Activated naive CD8-positive, alpha-beta T cell treated with anti-CD3 and anti-CD28 coated beads, Interleukin-2, amount 10 ng/mL, durations not matched to agents 7 days and 5 days (primary cell): Measurements from ENCODE around the gene RAD50. TPM values are rescaled to one million over a fixed set of nuclear protein-coding genes. Genes with fewer than 3 reads are reported as not detected.
"Not testable (repeated sequence)": the region's sequence is repeated elsewhere in the genome, so short reads cannot be mapped to it uniquely, and the experiment has no call there.

ENCODE experiments used
- ATAC-seq: fragments of 150-1000 bp; cut with Tn5 transposase; one replicate; pipeline ENCODE4 v1.10.0; 2021; ENCODE audit warnings: low read depth, moderate library complexity
- POLR2A ChIA-PET: fragments of 350-600 bp; sonication (Branson Sonifier 250); formaldehyde crosslinking; loops from one replicate; lab custom pipeline; 2021; ENCODE audit warnings: antibody characterized with exemption; lab: Charles Lee
- DNase-seq: peaks from one replicate; pipeline ENCODE4 v3.0.0; 2021
- H3K27ac Mint-ChIP-seq: one replicate; pipeline ENCODE4 v1.8.0; 2022; ENCODE audit warnings: mild to moderate bottlenecking, mixed read lengths
- H3K27me3 Mint-ChIP-seq: one replicate; pipeline ENCODE4 v1.8.0; 2022; ENCODE audit warnings: mild to moderate bottlenecking, moderate library complexity, mixed read lengths
- H3K36me3 Mint-ChIP-seq: one replicate; pipeline ENCODE4 v1.8.0; 2021; ENCODE audit warnings: mild to moderate bottlenecking, mixed read lengths
- H3K4me1 Mint-ChIP-seq: one replicate; pipeline ENCODE4 v1.8.0; 2021; ENCODE audit warnings: mixed read lengths
- H3K4me3 Mint-ChIP-seq: one replicate; pipeline ENCODE4 v1.8.0; 2022; ENCODE audit warnings: mild to moderate bottlenecking, moderate library complexity, mixed read lengths
- H3K9me3 Mint-ChIP-seq: one replicate; pipeline ENCODE4 v1.8.0; 2021; ENCODE audit warnings: mixed read lengths
- total RNA-seq, 2 experiments: library from RNA; stranded (reverse); gene quantifications; one replicate each; pipeline ENCODE4 v1.2.3, GENCODE V29; 2021

Gene RAD50
- total RNA-seq, 2 experiments from 2014 or later = 30.7 to 34.1 TPM

GRCh38 chr5:132540149-132540548 lies 16.6 kb upstream of the RAD50 start:
- peaks cover 10% of the 10 kb centered on the region for H3K4me1 Mint-ChIP-seq
- ATAC-seq (no peak), DNase-seq (no peak)
- peaks cover 11% of the 10 kb centered on the region for H3K27me3 Mint-ChIP-seq
- H3K4me3 Mint-ChIP-seq = no peak overlapping the region
- no peaks in the 10 kb centered on the region for H3K36me3 Mint-ChIP-seq
- no peaks in the 10 kb centered on the region for H3K9me3 Mint-ChIP-seq
- POLR2A ChIA-PET = no interaction called here
- H3K27ac Mint-ChIP-seq = no peak overlapping the region

- Mint-ChIP-seq H3K27ac (no peak overlapping the region), H3K36me3 (no peaks in the 10 kb centered on the region), H3K27me3 (peaks cover 6% of the 10 kb centered on the region), H3K4me1 (peaks cover 10% of the 10 kb centered on the region), H3K4me3 (no peak overlapping the region), H3K9me3 (no peaks in the 10 kb centered on the region)
- no peak for DNase-seq
- POLR2A ChIA-PET = no interaction called here
- no peak for ATAC-seq
Observed at GRCh38 chr5:132540764-132541163, 16.0 kb upstream of the RAD50 start.

- Mint-ChIP-seq H3K4me1 (peaks cover 15% of the 10 kb centered on the region), H3K4me3 (no peak within 1 kb of the TSS), H3K36me3 (peaks cover 1% of the 10 kb centered on the region), H3K9me3 (no peaks in the 10 kb centered on the region), H3K27me3 (no peaks in the 10 kb centered on the region), H3K27ac (no peak within 1 kb of the TSS)
- DNase-seq (no peak), ATAC-seq (no peak)
- POLR2A ChIA-PET = no interaction called here
Observed at GRCh38 chr5:132543472-132544201, 13.1 kb upstream of the RAD50 start, which contains the start of gene IL5. Gene IL5 (minus strand): TSS chr5:132543522. CDS start chr5:132543478, 44 bp downstream.

- H3K36me3 Mint-ChIP-seq = peaks cover 1% of the 10 kb centered on the region
- H3K27me3 Mint-ChIP-seq = no peaks in the 10 kb centered on the region
- H3K27ac Mint-ChIP-seq = no peak overlapping the region
- ATAC-seq (no peak), DNase-seq (no peak)
- peaks cover 10% of the 10 kb centered on the region for H3K4me1 Mint-ChIP-seq
- POLR2A ChIA-PET = no interaction called here
- H3K9me3 Mint-ChIP-seq = no peaks in the 10 kb centered on the region
- no peak overlapping the region for H3K4me3 Mint-ChIP-seq
Observed at GRCh38 chr5:132546108-132546507, 10.7 kb upstream of the RAD50 start.

- Mint-ChIP-seq H3K4me3 (no peak overlapping the region), H3K27ac (no peak overlapping the region), H3K36me3 (peaks cover 1% of the 10 kb centered on the region), H3K27me3 (no peaks in the 10 kb centered on the region), H3K9me3 (no peaks in the 10 kb centered on the region), H3K4me1 (peaks cover 10% of the 10 kb centered on the region)
- ATAC-seq (no peak), DNase-seq (no peak)
- POLR2A ChIA-PET = no interaction called here
Observed at GRCh38 chr5:132547269-132547668, 9.5 kb upstream of the RAD50 start.

GRCh38 chr5:132548834-132549233 lies 7.9 kb upstream of the RAD50 start:
- H3K27me3 Mint-ChIP-seq, DNase-seq, H3K9me3 Mint-ChIP-seq, H3K4me3 Mint-ChIP-seq, H3K36me3 Mint-ChIP-seq, H3K4me1 Mint-ChIP-seq, ATAC-seq, POLR2A ChIA-PET, H3K27ac Mint-ChIP-seq: not testable (repeated sequence)

GRCh38 chr5:132549576-132549975 lies 7.2 kb upstream of the RAD50 start:
- POLR2A ChIA-PET = no interaction called here
- H3K9me3 Mint-ChIP-seq = no peaks in the 10 kb centered on the region
- H3K36me3 Mint-ChIP-seq = peaks cover 1% of the 10 kb centered on the region
- peaks cover 5% of the 10 kb centered on the region for H3K4me1 Mint-ChIP-seq
- H3K4me3 Mint-ChIP-seq = no peak overlapping the region
- ATAC-seq (no peak), DNase-seq (no peak)
- no peak overlapping the region for H3K27ac Mint-ChIP-seq
- H3K27me3 Mint-ChIP-seq = no peaks in the 10 kb centered on the region

- Mint-ChIP-seq H3K4me3 (peak overlapping the region; percentile 96), H3K36me3 (peaks cover 5% of the 10 kb centered on the region), H3K9me3 (no peaks in the 10 kb centered on the region), H3K4me1 (peaks cover 15% of the 10 kb centered on the region), H3K27ac (peak overlapping the region; percentile 94), H3K27me3 (no peaks in the 10 kb centered on the region)
- ATAC-seq (no peak), DNase-seq (no peak)
- POLR2A ChIA-PET = interaction anchor here (0.9 to 1.4 kb wide), 12 partner anchors 11 to 496 kb away, joined by 3 to 5 read pairs (median 3); partner anchors contain the start of genes AFF4, GDF9, HSPA4 and UQCRQ
Observed at GRCh38 chr5:132556153-132556762, 519 bp upstream of the RAD50 start.

GRCh38 chr5:132557478-132558172 lies 848 bp downstream of the RAD50 start:
- ATAC-seq (no peak), DNase-seq (peak; percentile 39)
- POLR2A ChIA-PET = interaction anchor here (0.9 to 1.8 kb wide), 10 partner anchors 10 to 309 kb away, joined by 3 to 5 read pairs (median 3); partner anchors contain the start of genes CCNI2, GDF9 and UQCRQ
- peak overlapping the region; percentile 96 for H3K4me3 Mint-ChIP-seq
- H3K4me1 Mint-ChIP-seq = peaks cover 15% of the 10 kb centered on the region
- H3K9me3 Mint-ChIP-seq = no peaks in the 10 kb centered on the region
- H3K27ac Mint-ChIP-seq = peak overlapping the region; percentile 94
- no peaks in the 10 kb centered on the region for H3K27me3 Mint-ChIP-seq
- H3K36me3 Mint-ChIP-seq = peaks cover 5% of the 10 kb centered on the region

GRCh38 chr5:132559383-132560060 lies 2.7 kb downstream of the RAD50 start:
- peaks cover 5% of the 10 kb centered on the region for H3K36me3 Mint-ChIP-seq
- no peak overlapping the region for H3K27ac Mint-ChIP-seq
- H3K9me3 Mint-ChIP-seq = no peaks in the 10 kb centered on the region
- peaks cover 15% of the 10 kb centered on the region for H3K4me1 Mint-ChIP-seq
- no peak for DNase-seq
- peak overlapping the region; percentile 18 for H3K4me3 Mint-ChIP-seq
- no peaks in the 10 kb centered on the region for H3K27me3 Mint-ChIP-seq
- no peak for ATAC-seq
- POLR2A ChIA-PET = no interaction called here

GRCh38 chr5:132561601-132562000 lies 4.8 kb downstream of the RAD50 start:
- Mint-ChIP-seq H3K9me3 (peaks cover 3% of the 10 kb centered on the region), H3K4me3 (no peak overlapping the region), H3K4me1 (peaks cover 18% of the 10 kb centered on the region), H3K27ac (no peak overlapping the region), H3K27me3 (no peaks in the 10 kb centered on the region), H3K36me3 (peaks cover 12% of the 10 kb centered on the region)
- DNase-seq (no peak), ATAC-seq (no peak)
- POLR2A ChIA-PET = no interaction called here

- H3K9me3 Mint-ChIP-seq, H3K27ac Mint-ChIP-seq, H3K27me3 Mint-ChIP-seq, H3K4me3 Mint-ChIP-seq, DNase-seq, POLR2A ChIA-PET, ATAC-seq: not testable (repeated sequence)
- Mint-ChIP-seq H3K4me1 (peaks cover 14% of the 10 kb centered on the region), H3K36me3 (peaks cover 24% of the 10 kb centered on the region)
Observed at GRCh38 chr5:132564555-132564954, 7.8 kb downstream of the RAD50 start.

- Mint-ChIP-seq H3K27me3 (no peaks in the 10 kb centered on the region), H3K4me1 (peaks cover 12% of the 10 kb centered on the region), H3K4me3 (no peak overlapping the region), H3K9me3 (peaks cover 3% of the 10 kb centered on the region), H3K36me3 (peaks cover 28% of the 10 kb centered on the region), H3K27ac (no peak overlapping the region)
- ATAC-seq = no peak
- POLR2A ChIA-PET = interaction anchor here (2.3 kb wide), 1 partner anchor 10 kb away, joined by 5 read pairs; the partner anchor contains the start of gene RAD50
- DNase-seq = no peak
Observed at GRCh38 chr5:132566657-132567056, 9.9 kb downstream of the RAD50 start.
